ENCODE data around the gene BRSK2.
A peak's percentile ranks its signal among the peaks of the same experiment; 100 is the strongest.

Gene BRSK2

DNA sequence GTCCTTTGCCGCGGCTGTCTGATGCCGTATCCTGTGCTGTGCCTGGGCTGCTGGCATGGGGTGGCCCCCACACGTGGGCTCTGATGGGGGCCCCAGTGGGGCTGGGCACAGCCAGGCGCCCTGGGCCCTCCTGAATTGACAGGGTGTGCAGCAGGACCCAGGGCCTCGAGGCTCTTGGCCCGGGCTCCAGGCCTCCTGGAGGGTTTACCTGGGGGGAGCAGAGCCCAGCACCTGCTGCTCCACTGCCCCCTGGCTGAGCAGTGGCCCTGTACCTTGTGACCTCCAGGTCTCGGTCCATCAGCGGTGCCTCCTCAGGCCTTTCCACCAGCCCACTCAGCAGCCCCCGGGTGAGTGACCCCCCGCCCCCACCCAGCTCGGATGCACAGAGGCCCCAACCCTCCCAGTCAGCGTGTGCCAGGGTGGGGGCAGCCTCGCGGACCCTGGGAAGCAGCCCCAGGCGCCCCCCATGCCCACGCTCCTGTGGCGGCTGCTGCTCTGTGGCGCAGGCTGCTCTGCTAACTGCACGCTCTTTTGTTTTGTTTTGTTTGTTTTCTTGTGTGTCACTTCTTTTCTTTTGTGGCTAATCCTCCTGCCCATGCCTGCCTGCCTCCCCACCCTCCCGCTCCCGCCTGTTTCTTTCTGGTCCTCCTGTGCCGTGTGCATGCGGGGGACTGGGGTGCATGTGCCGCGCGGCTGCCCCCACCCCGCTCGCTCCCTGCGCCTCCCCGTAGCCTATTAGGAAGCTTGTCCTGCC, 59.9 kb downstream of the BRSK2 start:
- no peak for DNase-seq

DNA sequence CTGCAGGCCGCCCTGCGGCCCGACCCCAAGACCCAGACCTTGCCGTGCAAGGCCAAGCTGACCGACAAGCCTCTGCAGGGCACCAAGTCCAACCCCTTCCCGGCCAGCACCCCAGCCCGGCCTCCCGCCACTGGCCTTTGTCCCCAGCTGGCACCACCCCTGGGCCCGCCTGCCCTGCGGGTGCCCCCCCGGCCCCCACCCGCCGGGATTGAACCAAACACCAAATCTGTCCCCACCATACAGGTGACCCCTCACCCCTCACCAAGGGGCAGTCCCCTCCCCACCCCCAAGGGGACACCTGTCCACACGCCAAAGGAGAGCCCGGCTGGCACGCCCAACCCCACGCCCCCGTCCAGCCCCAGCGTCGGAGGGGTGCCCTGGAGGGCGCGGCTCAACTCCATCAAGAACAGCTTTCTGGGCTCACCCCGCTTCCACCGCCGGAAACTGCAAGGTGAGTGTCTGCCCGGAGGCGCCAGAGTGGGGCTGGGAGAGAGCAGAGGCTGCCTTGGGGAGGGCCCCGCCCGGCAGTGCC, 60.7 kb downstream of the BRSK2 start:
- DNase-seq, result no peak

DNA sequence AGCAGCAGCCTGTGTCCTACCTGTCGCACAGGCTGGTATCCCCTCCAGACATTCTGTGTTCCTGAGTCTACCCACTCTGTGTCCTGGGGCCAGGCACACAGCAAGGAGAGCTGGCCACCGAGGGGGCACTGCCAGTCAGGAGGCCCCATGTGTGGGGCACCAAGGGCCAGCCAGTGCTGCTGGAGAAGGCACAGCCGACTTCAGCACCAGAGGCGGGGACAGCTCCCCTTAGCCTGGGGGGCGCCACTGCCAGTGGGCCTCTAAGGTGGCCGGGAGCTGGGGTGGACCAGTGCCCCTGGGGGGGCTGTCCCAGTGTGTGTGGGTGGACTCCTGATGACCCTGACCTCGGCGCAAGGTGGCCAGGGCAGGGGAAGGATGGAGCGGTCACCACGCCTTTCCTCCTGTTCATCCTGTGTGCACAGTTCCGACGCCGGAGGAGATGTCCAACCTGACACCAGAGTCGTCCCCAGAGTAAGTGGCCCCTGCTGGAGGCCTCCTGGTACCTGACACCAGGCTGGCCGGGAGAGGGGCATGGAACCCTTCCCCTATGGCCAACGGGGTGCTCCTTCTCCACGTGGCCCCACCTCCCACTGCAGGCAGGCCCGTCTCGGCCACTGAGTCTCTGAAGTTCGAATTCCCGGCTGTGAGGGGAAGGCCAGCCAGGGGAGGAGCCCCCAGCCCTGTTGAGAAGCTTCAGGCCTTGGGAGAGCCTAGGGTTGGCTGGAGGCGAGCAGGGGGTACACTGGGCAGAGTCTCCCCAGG, 61.4 kb downstream of the BRSK2 start:
- DNase-seq, result no peak

DNA sequence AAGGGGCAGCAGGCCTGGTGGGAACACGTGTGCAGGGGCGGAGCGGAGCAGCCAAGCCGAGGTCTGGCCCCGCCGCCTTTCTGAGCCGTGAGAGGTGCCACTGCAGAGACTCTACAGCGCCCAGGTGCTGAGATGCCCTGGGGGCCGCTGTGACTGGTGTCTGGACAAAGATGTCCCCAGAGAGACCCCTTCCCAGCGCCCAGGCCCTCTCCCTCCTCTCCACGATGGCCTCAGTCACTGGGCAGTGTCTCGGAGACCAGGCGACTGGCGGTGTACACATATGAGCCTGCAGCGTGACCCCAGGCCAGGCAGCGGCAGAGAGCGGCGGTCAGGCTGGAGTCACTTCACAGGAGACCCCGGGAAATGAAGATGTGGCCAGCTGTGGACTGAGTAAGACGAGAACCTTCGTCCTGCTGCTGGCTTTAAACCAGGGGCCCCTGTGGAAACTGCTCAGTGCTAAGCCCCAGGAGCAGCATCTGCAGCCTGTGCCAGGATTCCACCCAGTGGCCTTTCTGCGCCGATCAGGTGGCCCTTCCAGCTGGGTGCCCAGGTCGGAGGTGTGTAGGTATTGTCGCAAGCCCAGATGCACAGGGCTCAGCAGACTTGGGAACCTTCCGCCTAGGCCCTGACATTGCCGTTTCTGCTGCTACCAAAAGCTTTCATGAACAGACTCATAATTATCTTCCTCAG, 62.2 kb downstream of the BRSK2 start:
- no peak for DNase-seq

DNA sequence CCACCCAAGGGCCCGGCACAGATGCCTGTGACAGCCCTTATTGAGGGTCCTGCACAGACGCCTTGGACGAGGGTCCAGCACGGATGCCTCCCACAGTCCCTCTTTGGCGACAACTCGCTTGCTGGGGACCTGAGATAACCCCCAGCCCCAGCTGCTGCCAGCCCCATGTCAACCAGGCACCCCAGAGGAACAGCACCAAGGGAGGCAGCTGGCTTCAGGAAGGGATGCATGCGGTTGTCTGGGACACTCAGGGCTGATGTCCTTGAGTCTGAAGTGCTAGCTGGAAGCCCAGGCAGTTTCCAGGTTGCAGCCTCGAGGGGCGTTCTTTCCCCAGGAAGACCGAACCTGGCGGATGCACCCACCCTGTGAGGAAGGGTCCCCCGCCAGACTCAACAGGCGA, 63.0 kb downstream of the BRSK2 start:
- no peak for DNase-seq

DNA sequence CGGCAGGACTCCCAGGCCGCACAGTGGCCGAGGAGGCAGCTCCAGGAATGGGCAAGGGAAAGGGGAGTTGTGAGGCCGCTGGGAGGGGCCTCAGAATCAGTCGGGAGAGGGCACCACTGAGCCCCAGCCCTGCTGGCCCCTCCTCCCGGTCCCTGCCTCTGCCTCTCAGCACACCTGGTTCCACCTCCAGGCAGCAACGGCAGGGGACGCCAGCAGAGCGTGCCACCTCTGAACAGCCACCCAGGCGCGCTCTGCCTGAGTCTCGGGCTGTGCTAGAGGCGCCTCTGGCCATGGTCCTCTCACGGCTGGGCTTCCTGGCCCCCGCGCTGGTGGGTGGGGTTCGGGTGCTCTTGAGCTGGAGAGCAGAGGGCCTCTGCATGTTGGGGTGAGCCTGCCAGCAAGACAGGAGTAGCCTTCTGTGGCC, 63.9 kb downstream of the BRSK2 start:
- peak in 1 of 56 donors; percentile 37 for DNase-seq

DNA sequence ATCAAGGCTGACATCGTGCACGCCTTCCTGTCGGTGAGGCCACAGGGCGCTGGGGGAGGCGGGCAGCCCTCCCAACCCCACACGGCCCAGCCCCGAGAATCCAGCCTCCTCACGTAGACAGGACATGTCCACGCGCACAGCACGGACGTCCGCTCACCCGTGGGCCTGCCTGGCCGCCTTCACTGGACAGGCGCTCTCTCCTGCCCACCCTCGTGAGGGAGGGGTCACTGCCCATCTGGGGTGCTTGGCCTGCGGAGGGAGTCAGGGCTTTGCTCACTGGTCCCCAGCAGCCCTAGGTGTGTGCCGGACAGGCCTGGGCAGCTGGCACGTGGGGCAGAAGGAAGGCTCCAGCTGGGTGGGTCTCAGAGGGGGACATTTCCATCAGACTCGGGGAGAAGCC, 64.8 kb downstream of the BRSK2 start:
- DNase-seq, result no peak

DNA sequence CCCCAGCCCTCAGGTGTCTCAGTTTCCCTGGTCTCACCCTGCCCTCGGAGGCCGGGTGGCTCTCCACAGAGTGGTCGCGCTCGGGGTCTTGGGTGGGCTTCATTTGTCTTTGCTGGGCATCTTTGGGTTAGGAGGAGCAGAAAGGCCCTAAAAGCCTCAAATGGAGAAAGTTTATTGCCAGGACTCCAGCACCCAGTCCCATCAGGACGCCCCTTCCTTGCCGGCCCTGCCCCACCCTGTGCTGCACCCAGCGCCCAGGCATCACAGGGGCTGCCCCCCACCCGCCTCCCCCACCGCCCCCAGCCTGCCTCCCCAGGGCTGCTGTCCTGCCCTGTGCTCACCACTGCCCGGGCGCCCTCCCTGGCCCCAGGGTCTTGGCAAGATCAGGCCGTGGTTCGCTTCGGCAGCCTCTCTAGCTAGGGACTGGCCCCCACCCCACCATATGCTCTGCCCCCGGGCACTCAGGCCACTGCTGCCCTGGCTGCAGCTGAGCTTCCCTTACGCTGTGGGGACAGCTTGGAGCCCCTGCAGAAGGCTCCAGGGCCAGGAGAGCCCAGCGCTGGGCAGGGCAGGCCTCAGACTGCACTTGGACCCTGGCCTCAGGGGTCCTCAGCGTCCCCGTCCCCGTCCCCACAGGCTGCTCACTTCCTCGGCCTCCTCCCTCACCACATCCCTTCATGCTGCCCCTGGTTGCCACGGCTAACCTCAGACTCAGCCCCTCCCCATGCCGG, 65.5 kb downstream of the BRSK2 start:
- DNase-seq, result no peak

DNA sequence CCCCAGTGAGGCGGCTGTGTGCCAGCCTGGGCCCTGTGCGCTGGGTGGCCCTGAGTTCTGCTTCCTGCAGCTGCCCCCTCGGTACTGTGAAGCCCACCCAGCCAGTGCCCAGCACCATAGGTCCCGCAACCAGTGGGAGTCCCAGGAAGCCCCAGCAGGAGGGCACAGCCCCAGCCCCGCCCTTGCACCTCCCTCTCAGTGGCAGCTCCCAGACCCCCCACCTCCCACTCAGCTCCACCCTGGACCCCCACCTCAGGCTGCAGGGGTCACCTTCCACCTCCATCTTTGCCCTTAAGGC, 66.0 kb downstream of the BRSK2 start:
- DNase-seq, result no peak

DNA sequence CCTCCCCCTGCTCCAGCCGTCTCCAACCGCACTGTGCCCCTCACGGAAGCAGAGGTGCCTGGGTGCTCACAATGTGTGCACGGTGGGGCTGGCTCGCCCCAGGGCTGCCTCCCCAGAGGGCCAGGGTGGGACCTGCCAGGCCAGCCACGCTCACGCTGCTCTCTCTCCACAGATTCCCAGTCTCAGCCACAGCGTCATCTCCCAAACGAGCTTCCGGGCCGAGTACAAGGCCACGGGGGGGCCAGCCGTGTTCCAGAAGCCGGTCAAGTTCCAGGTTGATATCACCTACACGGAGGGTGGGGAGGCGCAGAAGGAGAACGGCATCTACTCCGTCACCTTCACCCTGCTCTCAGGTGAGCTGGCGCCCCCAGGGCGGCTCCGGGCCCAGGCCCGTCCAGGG, 66.4 kb downstream of the BRSK2 start:
- no peak for DNase-seq

DNA sequence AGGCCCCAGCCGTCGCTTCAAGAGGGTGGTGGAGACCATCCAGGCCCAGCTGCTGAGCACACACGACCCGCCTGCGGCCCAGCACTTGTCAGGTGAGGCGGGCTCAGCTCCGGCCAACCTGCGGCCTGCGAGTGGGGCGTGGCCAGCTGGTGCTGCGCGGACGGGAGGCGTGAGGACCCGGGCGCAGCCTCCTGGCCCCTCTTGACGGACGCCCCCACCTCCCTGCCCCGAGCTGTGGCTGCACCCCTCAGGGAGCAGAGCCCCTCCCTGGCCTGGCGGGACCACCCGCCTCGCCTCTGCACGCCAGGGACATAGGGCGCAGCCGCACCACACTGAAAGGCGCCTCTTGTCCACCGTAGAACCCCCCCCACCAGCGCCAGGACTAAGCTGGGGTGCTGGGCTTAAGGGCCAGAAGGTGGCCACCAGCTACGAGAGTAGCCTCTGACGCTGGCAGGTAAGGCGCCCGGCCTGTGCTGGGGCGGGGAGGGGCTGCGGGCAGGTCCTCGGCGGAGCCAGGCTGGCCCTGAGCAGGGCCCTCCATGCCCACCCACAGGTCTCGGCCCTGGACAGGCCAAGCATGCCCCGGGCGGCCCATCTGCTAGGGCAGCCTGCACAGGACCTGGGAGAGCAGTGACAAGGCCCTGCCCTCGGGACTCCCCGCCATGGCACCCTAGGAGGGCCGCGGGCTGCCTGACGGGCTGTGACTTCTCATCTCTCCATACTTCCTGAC, 67.0 kb downstream of the BRSK2 start:
- DNase-seq, result no peak

DNA sequence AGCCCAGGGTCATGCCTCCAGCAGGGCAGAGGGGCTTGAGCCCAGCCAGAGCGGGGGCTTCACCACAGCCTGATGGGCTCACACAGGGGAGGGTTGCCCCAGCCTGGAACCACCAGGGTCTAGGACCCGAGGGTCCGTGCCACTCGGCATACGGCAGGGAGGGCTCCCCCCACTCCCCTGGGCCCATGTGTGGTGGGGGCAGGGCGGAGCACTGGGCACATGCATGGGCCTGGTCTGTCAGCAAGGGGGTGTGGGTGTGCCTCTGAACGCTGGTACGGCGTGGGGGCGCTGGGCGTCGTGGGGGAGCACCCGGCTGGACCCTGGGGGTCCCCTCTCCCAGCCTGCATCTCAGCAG, 67.6 kb downstream of the BRSK2 start:
- no peak for DNase-seq

DNA sequence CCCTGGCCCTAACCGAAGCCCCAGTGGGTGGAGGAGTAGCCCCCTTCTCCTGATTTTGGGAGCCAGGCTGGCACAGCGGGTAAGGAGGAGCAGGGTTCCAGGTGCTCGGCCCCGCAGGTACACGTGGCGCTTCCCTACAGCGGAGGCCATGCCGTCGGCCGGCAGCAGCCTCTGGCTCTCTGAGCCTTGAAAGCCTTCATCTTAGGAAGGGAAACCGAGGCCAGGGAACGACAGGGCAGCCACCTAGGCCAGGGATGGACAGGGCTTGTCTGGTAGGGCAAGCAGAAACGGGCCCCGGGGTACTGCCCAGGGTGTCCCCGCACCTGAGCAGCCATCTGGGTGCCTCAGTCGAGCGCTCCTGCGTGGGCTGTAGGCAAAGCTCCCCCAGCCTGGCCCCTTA, 68.1 kb downstream of the BRSK2 start:
- no peak for DNase-seq

DNA sequence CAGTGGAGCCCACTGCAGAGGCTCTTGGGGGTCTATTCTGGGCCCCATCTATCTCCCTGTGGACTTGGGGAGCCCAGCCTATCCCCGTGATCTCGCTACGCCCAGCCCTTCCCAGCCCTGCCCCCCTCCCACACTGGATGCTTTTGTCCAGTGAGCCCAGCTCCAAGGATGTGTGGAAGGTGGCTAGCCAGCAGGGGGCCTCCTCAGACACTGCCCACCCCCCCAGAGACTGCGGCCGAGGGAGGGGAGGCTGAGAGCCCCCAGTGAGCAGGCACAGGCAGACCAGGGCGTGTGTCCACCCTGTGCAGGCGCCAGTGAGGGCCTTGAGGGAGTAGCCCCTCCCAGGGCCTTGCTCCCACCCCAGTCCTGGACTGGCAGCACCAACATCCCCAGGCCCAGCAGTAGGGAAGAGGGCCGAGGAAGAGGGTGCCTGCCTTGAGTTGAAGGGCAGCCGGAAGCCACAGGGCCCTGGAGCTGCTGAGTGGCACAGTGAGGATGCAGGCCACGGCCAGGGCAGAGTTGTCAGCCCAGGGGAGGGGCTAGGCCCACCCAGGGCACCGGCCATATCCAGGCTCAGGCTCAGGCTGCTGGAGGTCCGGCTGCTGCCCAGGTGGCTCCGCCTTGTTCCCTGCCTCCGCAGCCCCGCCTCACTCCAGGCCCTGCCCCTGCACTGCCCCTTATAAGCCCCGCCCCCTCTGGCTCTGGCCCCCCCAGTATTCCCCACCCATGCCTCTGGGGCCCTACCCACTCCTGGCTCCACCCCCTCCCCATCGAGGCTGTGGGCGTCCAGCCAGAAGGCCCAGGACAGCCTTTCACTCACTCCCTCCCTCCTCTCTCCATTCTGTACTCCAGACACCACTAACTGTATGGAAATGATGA, 68.8 kb downstream of the BRSK2 start:
- DNase-seq, result peak in 30 of 56 donors; percentile 9 to 64 (median 30)

DNA sequence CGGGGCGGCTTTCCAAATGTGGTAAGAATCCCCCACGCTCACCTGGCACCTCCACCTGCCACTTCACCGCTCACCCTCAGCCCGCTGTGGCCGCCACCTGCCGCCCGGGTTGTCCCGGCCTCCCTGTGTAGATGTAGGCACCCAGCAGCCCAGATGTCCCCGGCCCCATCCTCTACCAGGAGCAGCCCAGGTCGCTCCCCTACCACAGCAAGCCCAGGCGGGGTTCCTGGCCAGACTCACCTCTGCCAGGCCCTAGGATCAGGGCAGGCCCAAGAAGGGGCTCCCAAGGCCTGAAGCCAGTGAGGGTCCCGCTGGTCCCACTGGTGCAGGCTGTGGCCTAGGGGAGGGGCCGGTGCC, 69.5 kb downstream of the BRSK2 start:
- DNase-seq, result no peak

DNA sequence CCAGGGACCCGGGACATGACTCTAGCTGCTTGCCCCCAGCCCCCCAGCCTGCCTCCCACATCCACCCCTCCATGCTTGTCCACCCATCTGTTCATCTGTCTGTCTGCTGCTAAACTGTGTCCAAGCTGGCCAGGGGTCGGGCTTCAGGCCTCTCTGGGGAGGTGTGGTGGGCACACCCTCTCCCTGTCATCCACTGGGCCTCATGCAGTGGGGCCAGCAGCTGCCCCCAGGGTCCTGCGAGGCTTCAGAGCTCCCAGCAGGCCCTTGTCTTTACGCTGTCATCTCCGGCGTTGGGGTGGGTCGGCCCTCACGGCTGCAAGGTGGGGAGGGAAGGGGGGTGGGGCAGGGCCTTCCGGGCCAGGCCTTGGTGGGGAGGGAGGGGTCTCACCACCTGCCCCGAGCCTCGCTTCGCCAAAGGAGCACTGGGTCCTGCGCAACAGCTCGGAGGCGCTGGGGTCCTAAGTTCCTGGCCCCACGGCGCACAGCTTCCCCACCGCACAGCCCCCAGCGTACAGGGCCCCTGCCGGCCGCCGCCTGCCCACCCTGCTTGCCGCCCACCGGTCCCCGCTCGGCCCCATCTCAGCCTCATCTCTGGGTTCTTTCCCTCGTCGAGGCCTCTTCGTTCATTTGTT, 70.1 kb downstream of the BRSK2 start:
- no peak for DNase-seq

DNA sequence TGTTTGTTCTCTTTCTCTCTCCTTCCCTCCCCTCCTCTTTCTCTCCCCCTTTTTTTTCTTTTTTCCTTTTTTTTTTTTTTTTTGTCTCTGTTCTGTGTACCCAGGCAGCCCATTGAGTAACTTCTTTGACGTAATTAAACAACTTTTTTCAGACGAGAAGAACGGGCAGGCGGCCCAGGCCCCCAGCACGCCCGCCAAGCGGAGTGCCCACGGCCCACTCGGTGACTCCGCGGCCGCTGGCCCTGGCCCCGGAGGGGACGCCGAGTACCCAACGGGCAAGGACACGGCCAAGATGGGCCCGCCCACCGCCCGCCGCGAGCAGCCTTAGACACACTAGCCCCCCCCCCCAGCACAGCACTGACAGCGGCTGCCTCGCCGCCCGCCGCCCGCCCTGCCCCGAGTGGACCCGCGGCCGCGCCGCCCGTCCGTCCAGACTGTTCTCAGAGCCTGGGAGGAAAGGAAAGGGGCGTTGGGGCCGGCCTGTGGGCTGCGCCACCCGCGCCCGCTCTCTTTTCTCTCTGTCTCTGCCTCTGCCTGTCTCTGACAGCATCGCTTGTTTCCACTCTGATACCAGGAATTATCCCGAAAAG, 70.8 kb downstream of the BRSK2 start:
- DNase-seq, result peak in 48 of 56 donors; percentile 8 to 87 (median 54)

DNA sequence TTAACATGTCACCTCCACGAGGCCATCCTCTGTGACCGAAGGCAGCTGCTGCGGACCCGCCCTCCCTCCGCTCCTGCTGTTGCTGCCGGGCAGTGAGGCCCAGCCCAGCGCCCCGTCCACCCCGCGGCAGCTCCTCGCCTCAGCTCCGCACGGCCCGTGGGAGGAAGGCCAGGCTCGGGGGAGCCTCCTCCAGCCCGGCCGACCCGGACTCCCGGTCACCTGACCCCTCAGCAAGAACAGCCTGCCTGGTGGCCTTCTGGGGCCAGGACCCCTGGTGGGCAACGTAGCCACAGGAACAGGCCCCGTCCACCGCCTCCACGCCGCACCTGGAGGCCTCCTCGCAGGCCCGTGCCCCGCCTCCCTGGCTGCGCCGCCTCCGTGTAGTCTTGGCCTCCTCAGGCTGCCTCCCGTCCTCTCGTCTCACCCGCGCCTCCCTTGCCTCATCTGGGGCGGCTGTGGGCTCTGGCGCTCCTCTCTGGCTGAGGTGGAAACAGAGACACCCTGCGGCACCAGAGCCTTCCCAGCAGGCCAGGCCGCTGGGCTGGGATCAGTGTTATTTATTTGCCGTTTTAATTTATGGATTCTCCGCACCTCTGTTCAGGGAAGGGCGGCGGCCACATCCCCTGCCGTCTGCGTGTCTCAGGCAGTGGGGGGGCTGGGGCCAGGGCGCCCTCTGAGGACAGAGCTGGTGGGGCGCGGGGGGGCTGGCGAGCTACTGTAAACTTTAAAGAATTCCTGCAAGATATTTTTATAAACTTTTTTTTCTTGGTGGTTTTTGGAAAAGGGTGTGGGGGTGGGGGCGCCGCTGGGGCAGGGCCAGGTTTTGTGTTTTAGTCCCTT, 71.5 kb downstream of the BRSK2 start:
- DNase-seq, result no peak

Data from nucleus accumbens (tissue), 56 donors.